WTC11 (cell line): ENCODE data around the gene DHRS9. TPM values are rescaled to one million over a fixed set of nuclear protein-coding genes. Genes with fewer than 3 reads are reported as not detected.

Source experiments
- ATAC-seq: fragments of 200-7000 bp; cut with Tn5 transposase; 2 replicates; pipeline ENCODE4 v1.10.0; 2021; ENCODE audit warnings: mild to moderate bottlenecking, moderate library complexity
- CTCF ChIA-PET: fragments of 300-600 bp; sonication (Branson Sonifier 250); formaldehyde crosslinking; loops from one replicate; lab custom pipeline; 2021; ENCODE audit warnings: antibody characterized with exemption; lab: Charles Lee
- POLR2A ChIA-PET: fragments of 350-600 bp; sonication (Branson Sonifier 250); formaldehyde crosslinking; loops from one replicate; lab custom pipeline; 2021; ENCODE audit warnings: antibody characterized with exemption; lab: Charles Lee
- DNase-seq: peaks from one replicate; pipeline ENCODE4 v3.0.0; 2021; ENCODE audit warnings: low spot score
- H3K27ac Mint-ChIP-seq: 2 replicates; pipeline ENCODE4 v1.8.0; 2021; ENCODE audit warnings: mixed read lengths
- H3K27me3 Mint-ChIP-seq: 2 replicates; pipeline ENCODE4 v1.8.0; 2021; ENCODE audit warnings: low read depth, mild to moderate bottlenecking, moderate library complexity, mixed read lengths
- H3K36me3 Mint-ChIP-seq: 2 replicates; pipeline ENCODE4 v1.8.0; 2021; ENCODE audit warnings: mixed read lengths
- H3K4me1 Mint-ChIP-seq: 2 replicates; pipeline ENCODE4 v1.8.0; 2022; ENCODE audit warnings: mixed read lengths
- H3K4me3 Mint-ChIP-seq: 2 replicates; pipeline ENCODE4 v1.8.0; 2021; ENCODE audit warnings: mild to moderate bottlenecking, moderate library complexity, mixed read lengths
- H3K9me3 Mint-ChIP-seq: 2 replicates; pipeline ENCODE4 v1.8.0; 2021; ENCODE audit warnings: mixed read lengths
- ATF6 ChIP-seq: sonication (generic); formaldehyde crosslinking; IDR thresholded peaks from 2 replicates; pipeline ENCODE4 v1.8.1; 2023; ENCODE audit warnings: mild to moderate bottlenecking, missing genetic modification reagents
- CTCF ChIP-seq: fragments of 200-600 bp; IDR thresholded peaks from 2 replicates; pipeline ENCODE4 v1.8.0; 2022; ENCODE audit warnings: antibody characterized with exemption
- EMX1 ChIP-seq: fragments of 250-450 bp; sonication (Bioruptor Pico); IDR thresholded peaks from 2 replicates; pipeline ENCODE4 v1.8.0; 2021; ENCODE audit warnings: mild to moderate bottlenecking
- ESRRA ChIP-seq: sonication (generic); formaldehyde crosslinking; IDR thresholded peaks from 2 replicates; pipeline ENCODE4 v1.8.1; 2022; ENCODE audit warnings: mild to moderate bottlenecking, missing genetic modification reagents, borderline replicate concordance
- FOXK1 ChIP-seq: sonication (generic); formaldehyde crosslinking; IDR thresholded peaks from 2 replicates; pipeline ENCODE4 v1.8.0; 2022; ENCODE audit warnings: mild to moderate bottlenecking, moderate library complexity, missing genetic modification reagents
- FOXP4 ChIP-seq: sonication (generic); formaldehyde crosslinking; IDR thresholded peaks from 2 replicates; pipeline ENCODE4 v1.8.0; 2022; ENCODE audit warnings: mild to moderate bottlenecking, missing genetic modification reagents
- IRF1 ChIP-seq: sonication (generic); formaldehyde crosslinking; IDR thresholded peaks from 2 replicates; pipeline ENCODE4 v1.8.0; 2023; ENCODE audit warnings: missing genetic modification reagents
- MAX ChIP-seq: sonication (generic); formaldehyde crosslinking; IDR thresholded peaks from 2 replicates; pipeline ENCODE4 v1.8.0; 2022; ENCODE audit warnings: mild to moderate bottlenecking, missing genetic modification reagents
- NFE2L1 ChIP-seq: sonication (generic); formaldehyde crosslinking; IDR thresholded peaks from 2 replicates; pipeline ENCODE4 v1.8.1; 2023; ENCODE audit warnings: missing genetic modification reagents
- NR3C1 ChIP-seq: sonication (generic); formaldehyde crosslinking; conservative IDR thresholded peaks from 2 replicates; pipeline ENCODE4 v1.8.1; 2023; ENCODE audit warnings: low read depth, mild to moderate bottlenecking, missing genetic modification reagents
- PRRX2 ChIP-seq: fragments of 250-450 bp; sonication (Bioruptor Pico); IDR thresholded peaks from 2 replicates; pipeline ENCODE4 v1.8.0; 2021; ENCODE audit warnings: mild to moderate bottlenecking
- SP1 ChIP-seq: sonication (generic); formaldehyde crosslinking; conservative IDR thresholded peaks from 2 replicates; pipeline ENCODE4 v1.8.1; 2022; ENCODE audit warnings: missing genetic modification reagents
- TEAD1 ChIP-seq: sonication (generic); formaldehyde crosslinking; IDR thresholded peaks from 2 replicates; pipeline ENCODE4 v1.8.0; 2022; ENCODE audit warnings: mild to moderate bottlenecking, missing genetic modification reagents
- ZNF138 ChIP-seq: sonication (generic); formaldehyde crosslinking; conservative IDR thresholded peaks from 2 replicates; pipeline ENCODE4 v1.8.1; 2022; ENCODE audit warnings: mild to moderate bottlenecking, moderate library complexity, missing genetic modification reagents
- ZNF317 ChIP-seq: sonication (generic); formaldehyde crosslinking; IDR thresholded peaks from 2 replicates; pipeline ENCODE4 v1.8.1; 2023; ENCODE audit warnings: low read depth, mild to moderate bottlenecking, moderate library complexity, missing genetic modification reagents, borderline replicate concordance
- ZNF396 ChIP-seq: fragments of 250-450 bp; sonication (Bioruptor Pico); IDR thresholded peaks from 2 replicates; pipeline ENCODE4 v1.8.0; 2021; ENCODE audit warnings: mild to moderate bottlenecking, moderate library complexity, borderline replicate concordance
- ZNF416 ChIP-seq: fragments of 250-450 bp; sonication (Bioruptor Pico); IDR thresholded peaks from 2 replicates; pipeline ENCODE4 v1.9.0; 2021; ENCODE audit warnings: mild to moderate bottlenecking, inconsistent platforms
- ZNF423 ChIP-seq: fragments of 250-450 bp; sonication (Bioruptor Pico); IDR thresholded peaks from 2 replicates; pipeline ENCODE4 v2.1.2; 2022; ENCODE audit warnings: mild to moderate bottlenecking, moderate library complexity
- ZNF425 ChIP-seq: fragments of 250-450 bp; sonication (Bioruptor Pico); conservative IDR thresholded peaks from 2 replicates; pipeline ENCODE4 v1.9.0; 2021; ENCODE audit warnings: mild to moderate bottlenecking
- ZNF512 ChIP-seq: sonication (generic); formaldehyde crosslinking; IDR thresholded peaks from 2 replicates; pipeline ENCODE4 v1.8.1; 2022; ENCODE audit warnings: missing genetic modification reagents, borderline replicate concordance
- ZSCAN18 ChIP-seq: fragments of 250-450 bp; sonication (Bioruptor Pico); IDR thresholded peaks from 2 replicates; pipeline ENCODE4 v2.1.2; 2022; ENCODE audit warnings: mild to moderate bottlenecking, moderate library complexity
- total RNA-seq: library from RNA; stranded (reverse); gene quantifications from 3 replicates; pipeline ENCODE4 v1.2.3, GENCODE V29; 2021

The DHRS9 gene
- total RNA-seq, 1 experiment from 2014 or later: not detected

GRCh38 chr2:169073211-169073962 is 4.0 kb downstream of the DHRS9 start (continued):
- no peak for TF ChIP-seq ZSCAN18 (CRISPR knock-in tag)
- TF ChIP-seq SP1: no peak
- TF ChIP-seq IRF1 (CRISPR knock-in tag): no peak
- no peak for TF ChIP-seq FOXK1 (CRISPR knock-in tag)
- TF ChIP-seq NFE2L1 (CRISPR knock-in tag): no peak
- TF ChIP-seq NR3C1: no peak
- TF ChIP-seq ZNF423 (CRISPR knock-in tag): no peak
- TF ChIP-seq TEAD1: no peak
- TF ChIP-seq, all 79 proteins: peak for 0

- POLR2A ChIA-PET: no interaction called here
- no peak for DNase-seq
- Mint-ChIP-seq H3K36me3 (no peaks in the 10 kb centered on the region), H3K27me3 (no peaks in the 10 kb centered on the region; the same call in 1 of the 2 replicates), H3K4me1 (no peaks in the 10 kb centered on the region), H3K27ac (no peak overlapping the region), H3K4me3 (no peak overlapping the region), H3K9me3 (no peaks in the 10 kb centered on the region)
- CTCF ChIA-PET: interaction anchor here (1.4 kb wide), 1 partner anchor 148 kb away, joined by 3 read pairs; no protein-coding TSS in a partner anchor
- no peak for ATAC-seq
- no peak for TF ChIP-seq ZNF512 (CRISPR knock-in tag)
- no peak for TF ChIP-seq CTCF
- TF ChIP-seq ESRRA: no peak
- no peak for TF ChIP-seq ZNF396 (CRISPR knock-in tag)
- no peak for TF ChIP-seq FOXP4 (CRISPR knock-in tag)
- no peak for TF ChIP-seq NFE2L1 (CRISPR knock-in tag)
- no peak for TF ChIP-seq ZNF425 (CRISPR knock-in tag)
- TF ChIP-seq ZNF416 (CRISPR knock-in tag): no peak
- no peak for TF ChIP-seq MAX (CRISPR knock-in tag)
- TF ChIP-seq ATF6 (CRISPR knock-in tag): no peak
- TF ChIP-seq EMX1 (CRISPR knock-in tag): no peak
- no peak for TF ChIP-seq PRRX2 (CRISPR knock-in tag)
- no peak for TF ChIP-seq ZNF317
- TF ChIP-seq ZNF138 (CRISPR knock-in tag): no peak
These were observed 4.8 kb downstream of the DHRS9 start for GRCh38 chr2:169073963-169074751.
